Measurements from ENCODE around the gene NLN. TPM values are rescaled to one million over a fixed set of nuclear protein-coding genes. Genes with fewer than 3 reads are reported as not detected.
A peak's percentile ranks its signal among the peaks of the same experiment; 100 is the strongest.

The NLN gene
- total RNA-seq, 1 donor from 2014 or later: 40.3 TPM

- peak overlapping the region; percentile 76 for H3K27ac Mint-ChIP-seq (ENCODE audit: unreplicated experiment)
- H3K9me3 Mint-ChIP-seq (ENCODE audit: unreplicated experiment): no peaks in the 10 kb centered on the region
- H3K4me1 Mint-ChIP-seq (ENCODE audit: unreplicated experiment): peaks cover 16% of the 10 kb centered on the region
- no peak overlapping the region for H3K4me3 Mint-ChIP-seq (ENCODE audit: unreplicated experiment)
- no peak for DNase-seq (ENCODE audit: extremely low spot score, unreplicated experiment)
- no peak for TF ChIP-seq CTCF (IDR thresholded peaks at IDR 0.05)
- no peaks in the 10 kb centered on the region for H3K27me3 Mint-ChIP-seq (ENCODE audit: unreplicated experiment)
- H3K36me3 Mint-ChIP-seq (ENCODE audit: unreplicated experiment): peaks cover 52% of the 10 kb centered on the region
Measured at GRCh38 chr5:65808818-65809217, 86.8 kb downstream of the NLN start.

- no peak for TF ChIP-seq CTCF (IDR thresholded peaks at IDR 0.05)
- Mint-ChIP-seq H3K9me3 (ENCODE audit: unreplicated experiment) (no peaks in the 10 kb centered on the region), H3K27ac (ENCODE audit: unreplicated experiment) (no peak overlapping the region), H3K4me3 (ENCODE audit: unreplicated experiment) (no peak overlapping the region), H3K4me1 (ENCODE audit: unreplicated experiment) (peaks cover 16% of the 10 kb centered on the region), H3K27me3 (ENCODE audit: unreplicated experiment) (no peaks in the 10 kb centered on the region), H3K36me3 (ENCODE audit: unreplicated experiment) (peaks cover 62% of the 10 kb centered on the region)
- DNase-seq (ENCODE audit: extremely low spot score, unreplicated experiment): no peak
Measured at GRCh38 chr5:65809817-65810531, 88.0 kb downstream of the NLN start.

DNA sequence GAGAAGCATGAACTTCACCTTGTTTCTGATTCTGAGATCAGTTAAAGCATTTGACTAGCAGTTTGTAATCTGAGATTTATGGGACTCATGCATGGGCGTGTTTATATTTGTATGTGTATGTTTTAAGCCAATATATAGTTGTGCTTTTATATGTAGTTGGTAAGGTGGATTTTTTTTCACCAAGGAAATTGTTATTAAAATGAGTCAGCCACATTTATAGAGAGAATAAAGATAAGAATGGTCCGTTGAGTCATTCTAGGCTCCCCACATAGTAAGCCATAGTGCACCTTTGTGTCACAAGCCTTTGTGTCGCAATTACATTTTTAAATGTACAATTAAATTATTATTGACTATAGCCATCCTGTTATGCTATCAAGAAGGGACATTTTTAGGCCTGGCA lies 89.0 kb downstream of the NLN start:
- TF ChIP-seq CTCF (IDR thresholded peaks at IDR 0.05): no peak
- Mint-ChIP-seq H3K4me1 (ENCODE audit: unreplicated experiment) (peaks cover 16% of the 10 kb centered on the region), H3K27me3 (ENCODE audit: unreplicated experiment) (no peaks in the 10 kb centered on the region), H3K9me3 (ENCODE audit: unreplicated experiment) (no peaks in the 10 kb centered on the region), H3K4me3 (ENCODE audit: unreplicated experiment) (no peak overlapping the region), H3K27ac (ENCODE audit: unreplicated experiment) (no peak overlapping the region), H3K36me3 (ENCODE audit: unreplicated experiment) (peaks cover 59% of the 10 kb centered on the region)
- no peak for DNase-seq (ENCODE audit: extremely low spot score, unreplicated experiment)

DNA sequence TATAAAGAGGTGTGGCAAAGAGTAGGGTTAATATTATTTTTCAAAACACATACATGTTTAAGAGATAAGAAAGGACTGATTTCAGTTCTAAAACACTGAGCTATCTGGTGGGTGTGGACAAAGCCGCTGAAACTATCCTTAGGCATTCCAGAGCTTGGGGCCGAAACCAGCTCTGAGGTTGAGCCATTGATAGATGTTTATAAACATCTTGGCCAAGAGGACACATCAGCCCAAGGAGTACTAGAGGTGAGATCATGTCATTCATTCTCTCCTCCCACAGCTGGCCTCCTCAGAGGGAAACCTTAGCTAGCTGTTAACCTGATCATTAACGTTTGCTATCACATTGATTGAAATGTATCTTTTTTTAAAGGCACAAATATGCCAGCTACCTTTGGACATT lies 89.9 kb downstream of the NLN start:
- no peak for DNase-seq (ENCODE audit: extremely low spot score, unreplicated experiment)
- Mint-ChIP-seq H3K36me3 (ENCODE audit: unreplicated experiment) (peaks cover 58% of the 10 kb centered on the region), H3K27me3 (ENCODE audit: unreplicated experiment) (no peaks in the 10 kb centered on the region), H3K4me1 (ENCODE audit: unreplicated experiment) (peaks cover 16% of the 10 kb centered on the region), H3K27ac (ENCODE audit: unreplicated experiment) (no peak overlapping the region), H3K4me3 (ENCODE audit: unreplicated experiment) (no peak overlapping the region), H3K9me3 (ENCODE audit: unreplicated experiment) (no peaks in the 10 kb centered on the region)
- no peak for TF ChIP-seq CTCF (IDR thresholded peaks at IDR 0.05)

GRCh38 chr5:65812648-65813047 lies 90.6 kb downstream of the NLN start:
- Mint-ChIP-seq H3K9me3 (ENCODE audit: unreplicated experiment) (no peaks in the 10 kb centered on the region), H3K4me3 (ENCODE audit: unreplicated experiment) (no peak overlapping the region), H3K4me1 (ENCODE audit: unreplicated experiment) (peaks cover 16% of the 10 kb centered on the region), H3K27me3 (ENCODE audit: unreplicated experiment) (no peaks in the 10 kb centered on the region), H3K27ac (ENCODE audit: unreplicated experiment) (no peak overlapping the region), H3K36me3 (ENCODE audit: unreplicated experiment) (peaks cover 58% of the 10 kb centered on the region)
- no peak for DNase-seq (ENCODE audit: extremely low spot score, unreplicated experiment)
- no peak for TF ChIP-seq CTCF (IDR thresholded peaks at IDR 0.05)
